Neural cell (in vitro differentiated cells): Measurements from ENCODE around the gene CCDC50. TPM values are rescaled to one million over a fixed set of nuclear protein-coding genes. Genes with fewer than 3 reads are reported as not detected.

Experiments used
- H2AFZ ChIP-seq: fragments of 200-600, 300-800 bp; sonication (generic), shearing (Covaris generic); 2 replicates; pipeline ENCODE4 v1.6.0; 2014; ENCODE audit warnings: low read depth, mild to moderate bottlenecking, antibody characterized with exemption, low read length, moderate library complexity
- H3F3A ChIP-seq: fragments of 200-600 bp; shearing (Covaris generic); 2 replicates; pipeline ENCODE4 v1.6.1; 2016; ENCODE audit warnings: mild to moderate bottlenecking, moderate library complexity, mixed read lengths, antibody characterized with exemption, low read length; ENCODE audit not compliant: insufficient read depth, poor library complexity, severe bottlenecking
- H3K27ac ChIP-seq: fragments of 200-600, 300-800 bp; sonication (generic), shearing (Covaris generic); 2 replicates; pipeline ENCODE4 v1.5.1; 2014; ENCODE audit warnings: mild to moderate bottlenecking, low read length, moderate library complexity
- H3K27me3 ChIP-seq: fragments of 300-800, 200-600 bp; sonication (generic), shearing (Covaris generic); 2 replicates; pipeline ENCODE4 v1.6.0; 2014; ENCODE audit warnings: mild to moderate bottlenecking, low read depth, low read length, moderate library complexity; ENCODE audit not compliant: insufficient read depth
- H3K36me3 ChIP-seq: fragments of 300-800, 200-600 bp; sonication (generic), shearing (Covaris generic); 2 replicates; pipeline ENCODE4 v1.5.1; 2014; ENCODE audit warnings: mild to moderate bottlenecking, antibody characterized with exemption, low read length, moderate library complexity; ENCODE audit not compliant: insufficient read depth
- H3K4me2 ChIP-seq: fragments of 300-800, 200-600 bp; sonication (generic), shearing (Covaris generic); 2 replicates; pipeline ENCODE4 v1.6.0; 2014; ENCODE audit warnings: mild to moderate bottlenecking, low read length
- H3K4me3 ChIP-seq: fragments of 300-800, 200-600 bp; sonication (generic), shearing (Covaris generic); 2 replicates; pipeline ENCODE4 v1.5.1; 2014; ENCODE audit warnings: mild to moderate bottlenecking, low read length, moderate library complexity
- H3K79me2 ChIP-seq: fragments of 200-600 bp; shearing (Covaris generic); replicated peaks from 2 replicates; pipeline ENCODE4 v1.6.0; 2014; ENCODE audit warnings: mild to moderate bottlenecking, low read length, moderate library complexity; ENCODE audit not compliant: insufficient read depth
- H3K9ac ChIP-seq: fragments of 300-800, 200-600 bp; sonication (generic), shearing (Covaris generic); 2 replicates; pipeline ENCODE4 v1.6.1; 2016; ENCODE audit warnings: mild to moderate bottlenecking, low read length, mixed read lengths
- H3K9me2 ChIP-seq: fragments of 200-600 bp; shearing (Covaris generic); 2 replicates; pipeline ENCODE4 v1.6.1; 2016; ENCODE audit warnings: mild to moderate bottlenecking, low read length, mixed read lengths; ENCODE audit not compliant: insufficient read depth
- H3K9me3 ChIP-seq: fragments of 200-600, 300-800 bp; sonication (generic), shearing (Covaris generic); 2 replicates; pipeline ENCODE4 v1.6.1; 2016; ENCODE audit warnings: mild to moderate bottlenecking, mixed run types, low read length, moderate library complexity, mixed read lengths
- H4K20me1 ChIP-seq: fragments of 200-600 bp; shearing (Covaris generic); 2 replicates; pipeline ENCODE4 v1.6.1; 2016; ENCODE audit warnings: mild to moderate bottlenecking, mixed run types; ENCODE audit not compliant: insufficient read depth
- EP300 ChIP-seq: fragments of 450-650 bp; conservative IDR thresholded peaks from 2 replicates; pipeline ENCODE4 v1.6.1; 2014; ENCODE audit warnings: antibody characterized with exemption, mild to moderate bottlenecking, moderate library complexity; ENCODE audit not compliant: poor library complexity, severe bottlenecking
- EZH2 ChIP-seq: fragments of 200-600, 300-800 bp; shearing (Covaris generic), sonication (generic); IDR thresholded peaks from 2 replicates; pipeline ENCODE4 v1.6.1; 2014; ENCODE audit warnings: antibody characterized with exemption, low read length, borderline replicate concordance, mild to moderate bottlenecking; ENCODE audit not compliant: insufficient read depth, poor library complexity, severe bottlenecking
- MXI1 ChIP-seq: fragments of 450-650 bp; conservative IDR thresholded peaks from 2 replicates; pipeline ENCODE4 v1.6.1; 2014; ENCODE audit warnings: antibody characterized with exemption, mild to moderate bottlenecking; ENCODE audit not compliant: poor library complexity, severe bottlenecking
- RAD21 ChIP-seq: fragments of 450-650 bp; conservative IDR thresholded peaks from 2 replicates; pipeline ENCODE4 v1.6.1; 2014; ENCODE audit warnings: antibody characterized with exemption, mild to moderate bottlenecking, moderate library complexity
- REST ChIP-seq: IDR thresholded peaks from 2 replicates; pipeline ENCODE4 v1.6.1; 2012; ENCODE audit warnings: borderline replicate concordance
- TAF1 ChIP-seq: IDR thresholded peaks from 2 replicates; pipeline ENCODE4 v1.6.1; 2012; ENCODE audit warnings: low read depth
- polyA plus RNA-seq: library from polyadenylated mRNA; depleted of rRNA; stranded (reverse); fragments of >200 nt; gene quantifications from 2 replicates; pipeline ENCODE4 v1.2.3, GENCODE V29; 2014
- TF ChIP-seq, protein P1 (sequence below): fragments of 450-650 bp; IDR thresholded peaks from 2 replicates; pipeline ENCODE4 v1.5.1; 2014; ENCODE audit warnings: antibody characterized with exemption, mild to moderate bottlenecking, moderate library complexity; ENCODE audit not compliant: poor library complexity, severe bottlenecking

The CCDC50 gene
- polyA plus RNA-seq, 1 donor from 2014 or later, result 58.2 TPM

- Histone ChIP-seq H3K27me3 (no peaks in the 10 kb centered on the region), H3K9me2 (no peaks in the 10 kb centered on the region)
- no peak for TF ChIP-seq TAF1
- TF ChIP-seq MXI1, result no peak
Observed at GRCh38 chr3:191334346-191334893, 5.2 kb downstream of the CCDC50 start.

GRCh38 chr3:191336833-191337232 lies 7.6 kb downstream of the CCDC50 start:
- TF ChIP-seq TAF1, result no peak
- no peak for TF ChIP-seq MXI1
- no peak for TF ChIP-seq EP300
- no peak for TF ChIP-seq REST
- TF ChIP-seq EZH2, result no peak
- H3K27ac ChIP-seq, result no peak overlapping the region
- no peaks in the 10 kb centered on the region for H3K9me3 ChIP-seq
- H3K9me2 ChIP-seq, result no peaks in the 10 kb centered on the region
- peaks cover 100% of the 10 kb centered on the region for H3K79me2 ChIP-seq
- no peaks in the 10 kb centered on the region for H3K27me3 ChIP-seq
- no peaks in the 10 kb centered on the region for H4K20me1 ChIP-seq
- H3K36me3 ChIP-seq, result no peaks in the 10 kb centered on the region
- H3K4me3 ChIP-seq, result no peak overlapping the region
- no peak overlapping the region for H2AFZ ChIP-seq
- no peak overlapping the region for H3K9ac ChIP-seq
- H3K4me2 ChIP-seq, result no peak overlapping the region
- H3F3A ChIP-seq, result no peaks in the 10 kb centered on the region

More at GRCh38 chr3:191334346-191334893, 5.2 kb downstream of the CCDC50 start:
- Histone ChIP-seq H3K9ac (no peak overlapping the region), H3K9me3 (no peaks in the 10 kb centered on the region), H3K36me3 (no peaks in the 10 kb centered on the region), H3K4me2 (no peak overlapping the region), H3F3A (peaks cover 5% of the 10 kb centered on the region), H3K79me2 (peaks cover 100% of the 10 kb centered on the region), H4K20me1 (no peaks in the 10 kb centered on the region), H3K27ac (no peak overlapping the region), H3K4me3 (no peak overlapping the region), H2AFZ (no peak overlapping the region)

DNA sequence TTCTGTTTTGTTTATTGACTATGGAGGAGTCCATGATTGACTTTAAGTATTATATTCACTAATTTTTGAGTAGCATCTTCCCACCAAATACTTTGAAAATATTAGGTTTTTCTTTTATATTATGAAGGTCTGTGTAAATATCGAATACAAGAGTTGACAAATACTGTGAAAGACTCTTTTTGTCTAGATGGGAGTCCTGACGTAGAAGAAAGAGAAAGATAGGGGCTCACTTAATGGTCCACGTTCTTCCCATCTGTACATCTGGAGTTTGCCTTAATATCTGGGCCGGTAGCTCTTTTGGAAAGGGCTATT lies 8.9 kb downstream of the CCDC50 start:
- no peaks in the 10 kb centered on the region for H3F3A ChIP-seq
- no peak overlapping the region for H3K4me3 ChIP-seq
- H3K36me3 ChIP-seq, result no peaks in the 10 kb centered on the region
- H3K27ac ChIP-seq, result no peak overlapping the region
- TF ChIP-seq EZH2 (no peak), TAF1 (no peak), REST (no peak), RAD21 (no peak), MXI1 (no peak), EP300 (no peak)
- TF ChIP-seq, protein P1, sequence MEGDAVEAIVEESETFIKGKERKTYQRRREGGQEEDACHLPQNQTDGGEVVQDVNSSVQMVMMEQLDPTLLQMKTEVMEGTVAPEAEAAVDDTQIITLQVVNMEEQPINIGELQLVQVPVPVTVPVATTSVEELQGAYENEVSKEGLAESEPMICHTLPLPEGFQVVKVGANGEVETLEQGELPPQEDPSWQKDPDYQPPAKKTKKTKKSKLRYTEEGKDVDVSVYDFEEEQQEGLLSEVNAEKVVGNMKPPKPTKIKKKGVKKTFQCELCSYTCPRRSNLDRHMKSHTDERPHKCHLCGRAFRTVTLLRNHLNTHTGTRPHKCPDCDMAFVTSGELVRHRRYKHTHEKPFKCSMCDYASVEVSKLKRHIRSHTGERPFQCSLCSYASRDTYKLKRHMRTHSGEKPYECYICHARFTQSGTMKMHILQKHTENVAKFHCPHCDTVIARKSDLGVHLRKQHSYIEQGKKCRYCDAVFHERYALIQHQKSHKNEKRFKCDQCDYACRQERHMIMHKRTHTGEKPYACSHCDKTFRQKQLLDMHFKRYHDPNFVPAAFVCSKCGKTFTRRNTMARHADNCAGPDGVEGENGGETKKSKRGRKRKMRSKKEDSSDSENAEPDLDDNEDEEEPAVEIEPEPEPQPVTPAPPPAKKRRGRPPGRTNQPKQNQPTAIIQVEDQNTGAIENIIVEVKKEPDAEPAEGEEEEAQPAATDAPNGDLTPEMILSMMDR, result no peak
- no peak overlapping the region for H3K9ac ChIP-seq
- H2AFZ ChIP-seq, result no peak overlapping the region
- no peaks in the 10 kb centered on the region for H3K27me3 ChIP-seq
- no peaks in the 10 kb centered on the region for H3K9me3 ChIP-seq
- peaks cover 99% of the 10 kb centered on the region for H3K79me2 ChIP-seq
- no peaks in the 10 kb centered on the region for H3K9me2 ChIP-seq
- no peaks in the 10 kb centered on the region for H4K20me1 ChIP-seq
- no peak overlapping the region for H3K4me2 ChIP-seq
